ENCODE data around the gene SLAMF7.
"Not testable (repeated sequence)": the region's sequence is repeated elsewhere in the genome, so short reads cannot be mapped to it uniquely, and the experiment has no call there.

Gene SLAMF7

DNA sequence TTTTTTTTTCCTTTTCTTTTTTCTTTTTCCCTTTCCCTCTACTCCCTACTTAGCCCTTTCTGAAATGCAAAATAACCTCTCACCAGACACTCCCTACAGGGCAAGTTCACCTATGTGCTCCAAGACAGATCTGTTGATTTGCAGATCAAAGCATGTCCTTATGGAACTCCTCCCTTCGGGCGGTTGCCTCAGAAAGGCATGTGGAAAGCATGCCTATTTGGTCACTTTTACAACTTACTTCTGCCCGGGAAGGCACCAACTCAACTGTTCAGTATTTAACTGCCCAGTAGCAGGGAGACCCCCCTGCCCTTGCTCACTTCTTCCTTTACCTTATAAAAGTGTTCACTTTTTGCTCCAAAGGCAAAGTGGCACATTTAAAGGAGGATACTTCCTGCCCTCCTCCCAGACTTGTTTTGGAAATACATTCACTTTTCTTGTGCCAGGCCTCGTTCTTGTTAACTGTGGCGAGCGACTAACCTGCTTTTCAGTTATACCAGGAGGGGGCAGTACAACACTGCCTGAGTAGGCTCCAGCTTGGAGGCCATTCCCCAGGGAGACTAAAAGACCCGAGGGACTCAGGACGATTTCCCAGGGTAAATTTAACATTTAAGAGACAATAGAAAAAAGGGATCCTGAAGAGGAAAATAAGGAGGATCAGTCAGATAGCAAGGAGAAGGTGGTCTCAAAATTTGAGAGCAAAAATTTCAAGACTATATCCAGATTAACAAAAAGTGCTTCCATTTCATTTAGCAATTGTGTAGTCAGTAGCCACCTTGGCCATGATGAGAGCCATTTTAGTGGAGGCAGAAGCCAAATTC lies 12.3 kb upstream of the SLAMF7 start:
- peak; percentile 27 for DNase-seq (ENCODE audit: low read depth)
- TF ChIP-seq, protein P1, sequence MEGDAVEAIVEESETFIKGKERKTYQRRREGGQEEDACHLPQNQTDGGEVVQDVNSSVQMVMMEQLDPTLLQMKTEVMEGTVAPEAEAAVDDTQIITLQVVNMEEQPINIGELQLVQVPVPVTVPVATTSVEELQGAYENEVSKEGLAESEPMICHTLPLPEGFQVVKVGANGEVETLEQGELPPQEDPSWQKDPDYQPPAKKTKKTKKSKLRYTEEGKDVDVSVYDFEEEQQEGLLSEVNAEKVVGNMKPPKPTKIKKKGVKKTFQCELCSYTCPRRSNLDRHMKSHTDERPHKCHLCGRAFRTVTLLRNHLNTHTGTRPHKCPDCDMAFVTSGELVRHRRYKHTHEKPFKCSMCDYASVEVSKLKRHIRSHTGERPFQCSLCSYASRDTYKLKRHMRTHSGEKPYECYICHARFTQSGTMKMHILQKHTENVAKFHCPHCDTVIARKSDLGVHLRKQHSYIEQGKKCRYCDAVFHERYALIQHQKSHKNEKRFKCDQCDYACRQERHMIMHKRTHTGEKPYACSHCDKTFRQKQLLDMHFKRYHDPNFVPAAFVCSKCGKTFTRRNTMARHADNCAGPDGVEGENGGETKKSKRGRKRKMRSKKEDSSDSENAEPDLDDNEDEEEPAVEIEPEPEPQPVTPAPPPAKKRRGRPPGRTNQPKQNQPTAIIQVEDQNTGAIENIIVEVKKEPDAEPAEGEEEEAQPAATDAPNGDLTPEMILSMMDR (conservative IDR thresholded peaks at IDR 0.05; ENCODE audit: low read depth, low read length) = peak; percentile 91
- no peak overlapping the region for H3K4me3 ChIP-seq (ENCODE audit: low read length)

DNA sequence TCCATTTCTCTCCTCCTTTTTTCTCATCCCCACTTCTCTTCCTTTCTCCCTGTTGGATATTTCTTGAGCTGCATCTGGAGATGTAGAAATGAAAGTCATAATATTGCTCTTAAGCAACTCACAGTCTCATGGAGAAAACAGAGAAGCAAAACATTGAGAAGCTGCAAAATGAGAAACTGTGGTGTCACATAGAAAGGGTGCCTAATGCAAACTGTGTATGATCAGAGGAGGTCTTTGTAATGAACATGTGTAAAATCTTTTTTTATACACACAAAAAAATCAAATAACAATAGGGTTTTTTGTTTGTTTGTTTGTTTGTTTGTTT lies 11.8 kb upstream of the SLAMF7 start:
- TF ChIP-seq, protein P1 (conservative IDR thresholded peaks at IDR 0.05; ENCODE audit: low read depth, low read length) = no peak
- DNase-seq (ENCODE audit: low read depth) = no peak
- H3K4me3 ChIP-seq (ENCODE audit: low read length) = no peak overlapping the region

DNA sequence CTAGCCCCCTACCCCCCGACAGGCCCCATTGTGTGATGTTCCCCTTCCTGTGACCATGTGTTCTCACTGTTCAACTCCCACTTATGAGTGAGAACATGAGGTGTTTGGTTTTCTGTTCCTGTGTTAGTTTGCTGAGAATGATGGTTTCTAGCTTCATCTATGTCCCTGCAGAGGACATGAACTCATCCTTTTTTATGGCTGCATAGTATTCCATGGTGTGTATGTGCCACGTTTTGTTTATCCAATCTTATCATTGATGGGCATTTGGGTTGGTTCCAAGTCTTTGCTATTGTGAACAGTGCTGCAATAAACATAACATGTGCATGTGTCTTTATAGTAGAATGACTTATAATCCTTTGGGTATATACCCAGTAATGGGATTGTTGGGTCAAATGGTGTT lies 7.5 kb upstream of the SLAMF7 start:
- H3K4me3 ChIP-seq (ENCODE audit: low read length); DNase-seq (ENCODE audit: low read depth): not testable (repeated sequence)

DNA sequence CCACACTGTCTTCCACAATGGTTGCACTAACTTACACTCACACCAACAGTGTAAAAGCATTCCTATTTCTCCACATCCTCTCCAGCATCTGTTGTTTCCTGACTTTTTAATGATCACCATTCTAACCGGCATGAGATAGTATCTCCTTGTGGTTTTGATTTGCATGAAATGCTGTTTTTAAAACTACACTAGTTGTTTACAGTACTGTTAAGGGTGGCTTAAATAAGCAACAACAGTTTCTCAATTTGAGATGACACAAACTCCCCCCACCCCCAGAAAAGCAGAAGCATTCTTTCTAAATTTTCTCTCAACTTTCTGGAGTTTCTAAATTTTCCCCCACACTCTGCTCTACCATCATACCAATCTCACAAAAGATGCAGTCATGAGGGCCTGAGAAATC lies 7.1 kb upstream of the SLAMF7 start:
- H3K4me3 ChIP-seq (ENCODE audit: low read length) = no peak overlapping the region
- no peak for DNase-seq (ENCODE audit: low read depth)
- TF ChIP-seq, protein P1 (conservative IDR thresholded peaks at IDR 0.05; ENCODE audit: low read depth, low read length) = no peak

DNA sequence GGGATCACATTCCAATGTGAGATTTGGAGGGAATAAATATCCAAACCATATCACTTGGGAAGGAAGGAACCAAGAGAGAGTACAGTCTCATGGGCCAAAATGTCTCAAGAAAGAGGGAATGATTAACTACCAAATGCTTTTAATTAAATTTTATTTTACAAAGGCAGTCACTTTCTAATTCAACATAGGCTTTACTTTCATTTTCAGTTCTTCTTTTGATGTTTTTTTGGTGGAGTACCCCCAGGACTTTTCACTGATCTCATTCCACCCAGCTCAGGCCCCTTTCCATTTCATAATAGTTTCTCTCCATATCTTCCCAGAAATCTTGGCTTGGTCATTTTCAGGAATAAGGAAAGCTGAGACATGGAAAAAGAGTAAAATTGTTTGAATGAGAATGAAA lies 5.1 kb upstream of the SLAMF7 start:
- no peak overlapping the region for H3K4me3 ChIP-seq (ENCODE audit: low read length)
- TF ChIP-seq, protein P1 (conservative IDR thresholded peaks at IDR 0.05; ENCODE audit: low read depth, low read length) = no peak
- DNase-seq (ENCODE audit: low read depth) = no peak

DNA sequence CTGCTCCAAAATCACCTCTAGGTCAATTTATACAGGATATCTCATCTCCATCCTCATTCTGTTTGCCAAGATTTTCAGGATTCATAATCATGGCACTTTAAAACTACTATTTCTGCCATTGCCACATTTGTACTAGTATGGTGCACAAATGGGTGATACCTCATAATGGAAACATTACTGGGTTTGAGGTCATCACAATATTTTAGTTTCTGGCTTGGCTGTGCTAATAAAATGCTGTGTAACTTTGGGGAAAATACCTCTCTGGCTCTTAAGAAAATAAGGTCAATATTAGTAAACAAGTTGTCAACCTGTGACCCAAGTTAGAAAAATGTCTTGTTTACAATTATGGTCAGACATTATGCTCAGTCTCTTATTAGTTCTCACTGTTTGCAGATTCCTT lies 4.7 kb upstream of the SLAMF7 start:
- no peak for DNase-seq (ENCODE audit: low read depth)
- TF ChIP-seq, protein P1 (conservative IDR thresholded peaks at IDR 0.05; ENCODE audit: low read depth, low read length) = no peak
- no peak overlapping the region for H3K4me3 ChIP-seq (ENCODE audit: low read length)

DNA sequence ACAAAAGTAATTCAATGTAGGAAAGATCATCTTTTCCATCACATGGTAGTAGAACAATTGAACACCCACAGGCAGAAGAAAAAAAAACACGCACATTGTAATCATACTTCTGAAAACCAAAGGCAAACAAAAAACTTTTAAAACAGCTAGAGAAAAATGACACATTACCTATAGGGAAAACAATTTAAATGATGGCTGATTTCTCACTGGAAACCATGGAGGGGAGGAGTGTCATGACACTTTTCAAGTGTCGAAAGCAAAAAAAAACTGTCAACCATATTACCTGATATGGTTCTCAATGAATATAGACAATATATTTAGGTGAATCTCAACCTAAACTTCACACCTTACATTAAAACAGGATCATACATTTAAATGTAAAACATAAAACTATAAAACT lies 776 bp upstream of the SLAMF7 start:
- no peak overlapping the region for H3K4me3 ChIP-seq (ENCODE audit: low read length)
- no peak for DNase-seq (ENCODE audit: low read depth)
- TF ChIP-seq, protein P1 (conservative IDR thresholded peaks at IDR 0.05; ENCODE audit: low read depth, low read length) = no peak
